Measurements from ENCODE around the gene DCAF16. TPM values are rescaled to one million over a fixed set of nuclear protein-coding genes. Genes with fewer than 3 reads are reported as not detected.
A peak's percentile ranks its signal among the peaks of the same experiment; 100 is the strongest.

Gene DCAF16
- total RNA-seq, 1 donor from 2014 or later = 63.1 TPM

- Mint-ChIP-seq H3K4me1 (ENCODE audit: low read depth) (no peaks in the 10 kb centered on the region), H3K27me3 (no peaks in the 10 kb centered on the region), H3K36me3 (ENCODE audit: insufficient read depth) (peaks cover 19% of the 10 kb centered on the region), H3K9me3 (ENCODE audit: low read depth) (peaks cover 2% of the 10 kb centered on the region), H3K27ac (no peak overlapping the region), H3K4me3 (ENCODE audit: low read depth) (no peak overlapping the region)
- no peak for DNase-seq (ENCODE audit: low spot score, unreplicated experiment)
- TF ChIP-seq, protein P1, sequence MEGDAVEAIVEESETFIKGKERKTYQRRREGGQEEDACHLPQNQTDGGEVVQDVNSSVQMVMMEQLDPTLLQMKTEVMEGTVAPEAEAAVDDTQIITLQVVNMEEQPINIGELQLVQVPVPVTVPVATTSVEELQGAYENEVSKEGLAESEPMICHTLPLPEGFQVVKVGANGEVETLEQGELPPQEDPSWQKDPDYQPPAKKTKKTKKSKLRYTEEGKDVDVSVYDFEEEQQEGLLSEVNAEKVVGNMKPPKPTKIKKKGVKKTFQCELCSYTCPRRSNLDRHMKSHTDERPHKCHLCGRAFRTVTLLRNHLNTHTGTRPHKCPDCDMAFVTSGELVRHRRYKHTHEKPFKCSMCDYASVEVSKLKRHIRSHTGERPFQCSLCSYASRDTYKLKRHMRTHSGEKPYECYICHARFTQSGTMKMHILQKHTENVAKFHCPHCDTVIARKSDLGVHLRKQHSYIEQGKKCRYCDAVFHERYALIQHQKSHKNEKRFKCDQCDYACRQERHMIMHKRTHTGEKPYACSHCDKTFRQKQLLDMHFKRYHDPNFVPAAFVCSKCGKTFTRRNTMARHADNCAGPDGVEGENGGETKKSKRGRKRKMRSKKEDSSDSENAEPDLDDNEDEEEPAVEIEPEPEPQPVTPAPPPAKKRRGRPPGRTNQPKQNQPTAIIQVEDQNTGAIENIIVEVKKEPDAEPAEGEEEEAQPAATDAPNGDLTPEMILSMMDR (IDR thresholded peaks at IDR 0.05; ENCODE audit: unreplicated experiment) = no peak
These were observed 35.7 kb upstream of the DCAF16 start for GRCh38 chr4:17846266-17846665.

DNA sequence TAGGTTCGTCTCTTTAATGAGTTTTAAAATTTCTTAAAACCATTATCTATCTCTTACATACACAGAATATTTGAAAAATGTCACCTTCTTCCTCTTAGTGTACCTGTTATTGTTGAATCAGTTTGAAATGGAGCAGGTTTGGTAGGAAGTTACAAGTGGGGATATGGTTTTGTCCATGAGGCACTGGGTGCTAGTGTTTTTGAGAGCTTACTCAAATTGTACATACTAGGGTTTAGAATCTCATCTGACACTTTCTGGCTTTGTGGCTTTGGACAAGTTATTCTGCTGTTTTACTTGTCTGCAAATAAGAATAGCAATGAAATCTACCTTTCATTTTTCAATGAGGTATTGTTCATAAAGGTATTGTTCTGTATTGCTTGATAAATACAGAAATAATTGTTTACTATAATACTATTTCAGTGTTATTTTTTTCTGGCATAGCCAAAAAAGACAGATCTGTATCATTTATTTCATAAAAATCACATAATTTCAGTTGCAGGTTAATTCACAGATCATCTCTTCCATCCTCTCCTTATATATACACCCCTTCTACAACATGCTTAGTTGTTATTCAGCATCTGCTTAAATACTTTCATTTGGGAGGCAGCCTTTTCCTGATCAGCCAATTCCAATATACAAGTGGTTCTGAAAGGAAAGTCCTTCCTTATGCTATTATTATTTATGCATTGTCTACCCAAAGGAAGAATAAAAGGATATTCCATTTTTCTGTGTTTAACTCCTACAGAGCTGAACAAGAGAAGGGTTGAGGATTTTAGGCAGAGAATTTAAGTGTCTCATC, 13.5 kb upstream of the DCAF16 start:
- Mint-ChIP-seq H3K4me3 (ENCODE audit: low read depth) (no peak overlapping the region), H3K36me3 (ENCODE audit: insufficient read depth) (peaks cover 9% of the 10 kb centered on the region), H3K4me1 (ENCODE audit: low read depth) (no peaks in the 10 kb centered on the region), H3K27me3 (no peaks in the 10 kb centered on the region), H3K9me3 (ENCODE audit: low read depth) (peaks cover 3% of the 10 kb centered on the region), H3K27ac (peak overlapping the region; percentile 23)
- no peak for DNase-seq (ENCODE audit: low spot score, unreplicated experiment)
- TF ChIP-seq, protein P1 (IDR thresholded peaks at IDR 0.05; ENCODE audit: unreplicated experiment) = no peak

DNA sequence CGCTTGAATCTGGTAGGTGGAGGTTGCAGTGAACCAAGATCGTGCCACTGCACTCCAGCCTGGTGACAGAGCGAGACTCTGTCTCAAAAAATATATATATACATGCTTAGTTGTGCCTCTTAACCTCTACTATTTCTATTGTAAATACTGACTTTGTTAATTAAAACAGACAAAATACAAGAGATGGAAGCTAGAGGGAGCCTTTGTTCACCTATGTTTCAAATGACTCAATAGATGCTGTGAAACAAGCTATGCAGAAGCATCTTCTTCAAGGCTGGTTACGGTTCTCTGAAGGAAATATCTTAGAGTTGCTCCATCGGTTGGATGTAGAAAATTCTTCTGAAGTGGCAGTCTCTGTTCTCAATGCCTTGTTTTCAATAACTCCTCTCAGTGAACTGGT, 6.5 kb upstream of the DCAF16 start:
- H3K27ac Mint-ChIP-seq = no peak overlapping the region
- H3K4me3 Mint-ChIP-seq (ENCODE audit: low read depth) = no peak overlapping the region
- no peaks in the 10 kb centered on the region for H3K36me3 Mint-ChIP-seq (ENCODE audit: insufficient read depth)
- H3K27me3 Mint-ChIP-seq = no peaks in the 10 kb centered on the region
- H3K9me3 Mint-ChIP-seq (ENCODE audit: low read depth) = no peaks in the 10 kb centered on the region
- TF ChIP-seq, protein P1 (IDR thresholded peaks at IDR 0.05; ENCODE audit: unreplicated experiment) = peak; percentile 51
- no peak for DNase-seq (ENCODE audit: low spot score, unreplicated experiment)
- H3K4me1 Mint-ChIP-seq (ENCODE audit: low read depth) = peaks cover 6% of the 10 kb centered on the region

DNA sequence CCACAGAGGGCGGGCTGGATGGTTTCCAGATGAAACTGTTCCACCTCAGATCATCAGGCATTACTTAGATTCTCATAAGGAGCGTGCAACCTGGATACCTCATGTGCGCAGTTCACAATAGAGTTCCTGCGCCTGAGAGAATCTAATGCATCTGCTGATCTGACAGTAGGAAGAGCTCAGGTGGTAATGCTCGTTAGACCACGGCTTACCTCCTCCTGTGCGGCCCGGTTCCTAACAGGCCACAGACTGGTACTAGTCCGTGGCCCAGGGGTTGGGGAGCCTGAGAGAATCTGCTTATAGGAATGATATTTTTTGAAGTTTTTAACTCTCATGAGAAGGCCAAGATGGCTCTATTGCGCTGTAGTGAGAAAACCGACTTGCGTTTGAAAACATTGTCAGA, 5.6 kb upstream of the DCAF16 start:
- Mint-ChIP-seq H3K4me1 (ENCODE audit: low read depth) (peaks cover 12% of the 10 kb centered on the region), H3K27ac (peak overlapping the region; percentile 54), H3K4me3 (ENCODE audit: low read depth) (no peak overlapping the region), H3K9me3 (ENCODE audit: low read depth) (no peaks in the 10 kb centered on the region), H3K36me3 (ENCODE audit: insufficient read depth) (no peaks in the 10 kb centered on the region), H3K27me3 (no peaks in the 10 kb centered on the region)
- DNase-seq (ENCODE audit: low spot score, unreplicated experiment) = no peak
- TF ChIP-seq, protein P1 (IDR thresholded peaks at IDR 0.05; ENCODE audit: unreplicated experiment) = no peak

DNA sequence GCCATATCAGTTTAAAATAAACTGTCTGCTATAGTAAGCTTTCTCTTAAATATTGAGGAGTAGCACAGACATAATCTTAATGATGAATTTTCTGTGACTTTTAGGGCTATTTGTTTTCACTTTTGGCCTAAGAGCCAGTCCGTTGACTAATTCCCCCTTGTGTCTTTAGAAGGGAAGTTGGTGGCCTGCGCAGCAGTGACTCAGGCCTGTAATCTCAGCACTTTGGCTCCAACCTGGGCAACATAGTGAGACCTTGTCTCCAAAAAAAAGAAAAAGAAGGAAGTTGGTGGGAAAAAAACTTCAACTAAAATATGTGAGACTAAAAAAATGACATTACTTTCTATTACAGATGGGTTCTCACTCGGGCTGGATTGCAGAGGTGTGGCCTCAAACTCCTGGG, 3.6 kb upstream of the DCAF16 start:
- H3K27me3 Mint-ChIP-seq = no peaks in the 10 kb centered on the region
- DNase-seq (ENCODE audit: low spot score, unreplicated experiment) = no peak
- H3K4me3 Mint-ChIP-seq (ENCODE audit: low read depth) = no peak overlapping the region
- H3K36me3 Mint-ChIP-seq (ENCODE audit: insufficient read depth) = no peaks in the 10 kb centered on the region
- no peaks in the 10 kb centered on the region for H3K9me3 Mint-ChIP-seq (ENCODE audit: low read depth)
- H3K4me1 Mint-ChIP-seq (ENCODE audit: low read depth) = peaks cover 14% of the 10 kb centered on the region
- H3K27ac Mint-ChIP-seq = no peak overlapping the region
- TF ChIP-seq, protein P1 (IDR thresholded peaks at IDR 0.05; ENCODE audit: unreplicated experiment) = no peak
